CD4-positive, alpha-beta memory T cell (primary cell): ENCODE measurements around the gene NRBP1. TPM values are rescaled to one million over a fixed set of nuclear protein-coding genes. Genes with fewer than 3 reads are reported as not detected.

Source experiments
- CTCF ChIA-PET: fragments of 350-600 bp; sonication (Branson Sonifier 250); formaldehyde crosslinking; loops from one replicate; lab custom pipeline; 2021; ENCODE audit warnings: inconsistent platforms; ENCODE audit not compliant: partially characterized antibody; lab: Charles Lee
- POLR2A ChIA-PET: fragments of 350-600 bp; sonication (Branson Sonifier 250); formaldehyde crosslinking; loops from one replicate; lab custom pipeline; 2021; ENCODE audit not compliant: partially characterized antibody; lab: Charles Lee
- DNase-seq, 5 donors: peaks; one replicate each; pipeline versions ENCODE4 v3.0.0 to v3.0.0-alpha.2; 2020 to 2022; ENCODE audit warnings: mixed read lengths in 1 of 5
- H3K27ac ChIP-seq: one replicate; pipeline ENCODE4 v1.7.0; 2013; ENCODE audit warnings: low read depth, low read length
- H3K27me3 ChIP-seq: 2 replicates; pipeline ENCODE4 v1.7.0; 2013; ENCODE audit warnings: mild to moderate bottlenecking, low read length, moderate library complexity; ENCODE audit not compliant: insufficient read depth
- H3K36me3 ChIP-seq: 2 replicates; pipeline ENCODE4 v1.7.0; 2013; ENCODE audit warnings: mild to moderate bottlenecking, low read length, moderate library complexity; ENCODE audit not compliant: insufficient read depth
- H3K4me1 ChIP-seq: 2 replicates; pipeline ENCODE4 v1.7.0; 2013; ENCODE audit warnings: mild to moderate bottlenecking, low read length, moderate library complexity; ENCODE audit not compliant: insufficient read depth
- H3K4me3 ChIP-seq, 2 donors: one replicate each; pipeline ENCODE4 v1.7.0; 2013; ENCODE audit warnings: low read length in 2 of 2, mild to moderate bottlenecking in 1 of 2
- H3K9me3 ChIP-seq, 2 donors: one replicate each; pipeline ENCODE4 v1.7.0; 2013; ENCODE audit warnings: low read length in 2 of 2, control low read depth in 1 of 2; ENCODE audit not compliant: control insufficient read depth in 1 of 2
- H3K27ac Mint-ChIP-seq, 7 donors: one replicate each; pipeline ENCODE4 v1.8.0; 2020 to 2021; ENCODE audit warnings: mixed read lengths in 7 of 7, mild to moderate bottlenecking in 6 of 7, inconsistent platforms in 3 of 7, moderate library complexity in 3 of 7
- H3K27me3 Mint-ChIP-seq, 2 donors: one replicate each; pipeline ENCODE4 v1.8.0; 2020 to 2021; ENCODE audit warnings: mixed read lengths in 2 of 2
- H3K36me3 Mint-ChIP-seq, 2 donors: one replicate each; pipeline ENCODE4 v1.8.0; 2020 to 2021; ENCODE audit warnings: mixed read lengths in 2 of 2, inconsistent platforms in 1 of 2, mild to moderate bottlenecking in 1 of 2
- H3K4me1 Mint-ChIP-seq, 4 donors: one replicate each; pipeline ENCODE4 v1.8.0; 2020 to 2021; ENCODE audit warnings: mixed read lengths in 4 of 4, mild to moderate bottlenecking in 1 of 4
- H3K4me3 Mint-ChIP-seq, 8 donors: one replicate each; pipeline ENCODE4 v1.8.0; 2020 to 2021; ENCODE audit warnings: mixed read lengths in 8 of 8, mild to moderate bottlenecking in 7 of 8, moderate library complexity in 6 of 8, inconsistent platforms in 3 of 8
- H3K9me3 Mint-ChIP-seq, 8 donors: one replicate each; pipeline ENCODE4 v1.8.0; 2020 to 2021; ENCODE audit warnings: mixed read lengths in 8 of 8, mild to moderate bottlenecking in 5 of 8, inconsistent platforms in 3 of 8, moderate library complexity in 1 of 8
- intact Hi-C: fragments of 100-400 bp; cut with micrococcal nuclease; formaldehyde crosslinking; loops from one replicate; pipeline ENCODE4 v1.15.1; 2023
- polyA plus RNA-seq, 2 donors: library from polyadenylated mRNA; unstranded; fragments of 300-500 nt; fragmentation: Illumina TruSeq; gene quantifications; one replicate each; pipeline ENCODE4 v1.2.3, GENCODE V29; 2021
- total RNA-seq, 2 experiments: library from RNA; stranded (reverse); gene quantifications; one replicate each; pipeline ENCODE4 v1.2.3, GENCODE V29; 2021

NRBP1 gene
- total and polyA plus RNA-seq, 4 experiments from 2014 or later = 115 to 125 (median 119) TPM

- intact Hi-C loops = no loop called here
- no peak for DNase-seq
- Histone ChIP-seq H3K27ac (no peak overlapping the region), H3K9me3 (no peaks in the 10 kb centered on the region), H3K27me3 (no peaks in the 10 kb centered on the region), H3K4me3 (no peak overlapping the region), H3K4me1 (no peaks in the 10 kb centered on the region), H3K36me3 (no peaks in the 10 kb centered on the region)
- Mint-ChIP-seq H3K27ac (peak overlapping the region in 1 of 7 donors; percentile 64), H3K9me3 (peaks cover 0 to 2% (median 0%) of the 10 kb centered on the region in 8 donors), H3K27me3 (no peaks in the 10 kb centered on the region), H3K4me3 (no peak overlapping the region), H3K36me3 (peaks cover 9 to 18% of the 10 kb centered on the region in 2 donors), H3K4me1 (peaks cover 0 to 5% (median 1%) of the 10 kb centered on the region in 4 donors)
- ChIA-PET CTCF (no interaction called here), POLR2A (interaction anchor here (1.1 kb wide), 1 partner anchor 69 kb away, joined by 3 read pairs; no protein-coding TSS in a partner anchor)
Observed at GRCh38 chr2:27448381-27448780, 19.9 kb downstream of the NRBP1 start.

- ChIA-PET CTCF (no interaction called here), POLR2A (no interaction called here)
- H3K4me1 ChIP-seq = no peaks in the 10 kb centered on the region
- Mint-ChIP-seq H3K36me3 (peaks cover 15 to 19% of the 10 kb centered on the region in 2 donors), H3K9me3 (no peaks in the 10 kb centered on the region), H3K4me1 (peaks cover 0 to 1% (median under 1%) of the 10 kb centered on the region in 4 donors), H3K27ac (no peak overlapping the region), H3K27me3 (no peaks in the 10 kb centered on the region), H3K4me3 (no peak overlapping the region)
- no peak for DNase-seq
- no peak overlapping the region for H3K27ac ChIP-seq
- H3K36me3 ChIP-seq = peaks cover 7% of the 10 kb centered on the region
- no peaks in the 10 kb centered on the region for H3K27me3 ChIP-seq
- H3K9me3 ChIP-seq = no peaks in the 10 kb centered on the region
- no peak overlapping the region for H3K4me3 ChIP-seq
- intact Hi-C loops = no loop called here
Observed at GRCh38 chr2:27451095-27451494, 22.7 kb downstream of the NRBP1 start.

- peaks cover 18 to 29% of the 10 kb centered on the region in 2 donors for H3K36me3 Mint-ChIP-seq
Observed at GRCh38 chr2:27453968-27454367, 25.5 kb downstream of the NRBP1 start.

GRCh38 chr2:27461118-27461517 lies 32.7 kb downstream of the NRBP1 start:
- H3K9me3 Mint-ChIP-seq = no peaks in the 10 kb centered on the region
- no peak overlapping the region for H3K27ac ChIP-seq
- H3K9me3 ChIP-seq = no peaks in the 10 kb centered on the region
- H3K36me3 ChIP-seq = no peaks in the 10 kb centered on the region
- H3K4me3 ChIP-seq = no peak overlapping the region
- H3K36me3 Mint-ChIP-seq = peaks cover 14 to 27% of the 10 kb centered on the region in 2 donors
- DNase-seq = no peak
- H3K4me3 Mint-ChIP-seq = no peak overlapping the region
- intact Hi-C loops = no loop called here
- CTCF ChIA-PET = no interaction called here
- H3K27me3 ChIP-seq = no peaks in the 10 kb centered on the region
- H3K27me3 Mint-ChIP-seq = no peaks in the 10 kb centered on the region
- no peaks in the 10 kb centered on the region for H3K4me1 Mint-ChIP-seq
- POLR2A ChIA-PET = no interaction called here
- no peaks in the 10 kb centered on the region for H3K4me1 ChIP-seq
- no peak overlapping the region for H3K27ac Mint-ChIP-seq

More at GRCh38 chr2:27453968-27454367, 25.5 kb downstream of the NRBP1 start:
- H3K27me3 ChIP-seq = no peaks in the 10 kb centered on the region
- H3K4me1 ChIP-seq = no peaks in the 10 kb centered on the region
- no peak overlapping the region for H3K27ac ChIP-seq
- no peak for DNase-seq
- no peaks in the 10 kb centered on the region for H3K9me3 ChIP-seq
- no peak overlapping the region for H3K4me3 Mint-ChIP-seq
- H3K9me3 Mint-ChIP-seq = no peaks in the 10 kb centered on the region
- no peaks in the 10 kb centered on the region for H3K27me3 Mint-ChIP-seq
- ChIA-PET POLR2A (interaction anchor here (1.0 kb wide), 1 partner anchor 67 kb away, joined by 3 read pairs; no protein-coding TSS in a partner anchor), CTCF (no interaction called here)
- peak overlapping the region in 1 of 7 donors; percentile 4 for H3K27ac Mint-ChIP-seq
- H3K4me1 Mint-ChIP-seq = peaks cover 0 to 1% (median 0%) of the 10 kb centered on the region in 4 donors
- H3K4me3 ChIP-seq = no peak overlapping the region
- intact Hi-C loops = no loop called here
- H3K36me3 ChIP-seq = peaks cover 7% of the 10 kb centered on the region

GRCh38 chr2:27464443-27464842 lies 36.0 kb downstream of the NRBP1 start:
- POLR2A ChIA-PET = no interaction called here
- Mint-ChIP-seq H3K4me1 (no peaks in the 10 kb centered on the region), H3K27me3 (no peaks in the 10 kb centered on the region), H3K36me3 (peaks cover 4 to 15% of the 10 kb centered on the region in 2 donors), H3K9me3 (no peaks in the 10 kb centered on the region), H3K4me3 (no peak overlapping the region), H3K27ac (no peak overlapping the region)
- intact Hi-C loops = no loop called here
- no peak for DNase-seq
- H3K36me3 ChIP-seq = no peaks in the 10 kb centered on the region
- CTCF ChIA-PET = interaction anchor here (0.6 to 1.4 kb wide), 3 partner anchors 220 to 787 kb away, joined by 3 read pairs; no protein-coding TSS in a partner anchor
- no peaks in the 10 kb centered on the region for H3K4me1 ChIP-seq
- no peak overlapping the region for H3K27ac ChIP-seq
- H3K27me3 ChIP-seq = no peaks in the 10 kb centered on the region
- no peak overlapping the region for H3K4me3 ChIP-seq
- H3K9me3 ChIP-seq = no peaks in the 10 kb centered on the region

- CTCF ChIA-PET = interaction anchor here (1.3 kb wide), 1 partner anchor 43 kb away, joined by 3 read pairs; the partner anchor contains the start of gene NRBP1
- POLR2A ChIA-PET = no interaction called here
- H3K27ac Mint-ChIP-seq = no peak overlapping the region
Observed at GRCh38 chr2:27471961-27472360, 43.5 kb downstream of the NRBP1 start.

GRCh38 chr2:27485496-27485895 lies 57.1 kb downstream of the NRBP1 start:
- no peaks in the 10 kb centered on the region for H3K9me3 ChIP-seq
- CTCF ChIA-PET = no interaction called here
- H3K4me1 Mint-ChIP-seq = peaks cover 11 to 16% (median 13%) of the 10 kb centered on the region in 4 donors
- no peaks in the 10 kb centered on the region for H3K27me3 Mint-ChIP-seq
- H3K36me3 Mint-ChIP-seq = peaks cover 12 to 18% of the 10 kb centered on the region in 2 donors
- no peaks in the 10 kb centered on the region for H3K27me3 ChIP-seq
- intact Hi-C loops = no loop called here
- H3K27ac Mint-ChIP-seq = peak overlapping the region in 4 of 7 donors; percentile 49 to 65 (median 56)
- H3K4me3 Mint-ChIP-seq = no peak overlapping the region
- peaks cover 14% of the 10 kb centered on the region for H3K4me1 ChIP-seq
- no peak overlapping the region for H3K27ac ChIP-seq
- H3K4me3 ChIP-seq = no peak overlapping the region
- POLR2A ChIA-PET = interaction anchor here (2.0 kb wide), 1 partner anchor 129 kb away, joined by 4 read pairs; the partner anchor contains the start of gene GTF3C2
- DNase-seq = no peak
- no peaks in the 10 kb centered on the region for H3K36me3 ChIP-seq
- H3K9me3 Mint-ChIP-seq = no peaks in the 10 kb centered on the region

More at GRCh38 chr2:27471961-27472360, 43.5 kb downstream of the NRBP1 start:
- Mint-ChIP-seq H3K4me1 (no peaks in the 10 kb centered on the region), H3K36me3 (peaks cover 23 to 32% of the 10 kb centered on the region in 2 donors), H3K9me3 (no peaks in the 10 kb centered on the region), H3K4me3 (no peak overlapping the region), H3K27me3 (no peaks in the 10 kb centered on the region)
- no peak overlapping the region for H3K27ac ChIP-seq
- no peak overlapping the region for H3K4me3 ChIP-seq
- no peaks in the 10 kb centered on the region for H3K9me3 ChIP-seq
- intact Hi-C loops = no loop called here
- H3K36me3 ChIP-seq = no peaks in the 10 kb centered on the region
- H3K27me3 ChIP-seq = no peaks in the 10 kb centered on the region
- H3K4me1 ChIP-seq = no peaks in the 10 kb centered on the region
- DNase-seq = no peak
